Stimulated activated CD8-positive, alpha-beta memory T cell treated with anti-CD3 and anti-CD28 coated beads, Interleukin-2, amount 100 ng/mL, for 1 hour (primary cell): Measurements from ENCODE around the gene SH3PXD2A.
"Not testable (repeated sequence)": the region's sequence is repeated elsewhere in the genome, so short reads cannot be mapped to it uniquely, and the experiment has no call there.

Experiments used
- DNase-seq, 2 donors: peaks; one replicate each; pipeline ENCODE4 v3.0.0-alpha.2; 2020; ENCODE audit warnings: low read depth in 2 of 2

The SH3PXD2A gene

GRCh38 chr10:103666087-103666761, 189.2 kb downstream of the SH3PXD2A start:
- DNase-seq, result no peak

DNA sequence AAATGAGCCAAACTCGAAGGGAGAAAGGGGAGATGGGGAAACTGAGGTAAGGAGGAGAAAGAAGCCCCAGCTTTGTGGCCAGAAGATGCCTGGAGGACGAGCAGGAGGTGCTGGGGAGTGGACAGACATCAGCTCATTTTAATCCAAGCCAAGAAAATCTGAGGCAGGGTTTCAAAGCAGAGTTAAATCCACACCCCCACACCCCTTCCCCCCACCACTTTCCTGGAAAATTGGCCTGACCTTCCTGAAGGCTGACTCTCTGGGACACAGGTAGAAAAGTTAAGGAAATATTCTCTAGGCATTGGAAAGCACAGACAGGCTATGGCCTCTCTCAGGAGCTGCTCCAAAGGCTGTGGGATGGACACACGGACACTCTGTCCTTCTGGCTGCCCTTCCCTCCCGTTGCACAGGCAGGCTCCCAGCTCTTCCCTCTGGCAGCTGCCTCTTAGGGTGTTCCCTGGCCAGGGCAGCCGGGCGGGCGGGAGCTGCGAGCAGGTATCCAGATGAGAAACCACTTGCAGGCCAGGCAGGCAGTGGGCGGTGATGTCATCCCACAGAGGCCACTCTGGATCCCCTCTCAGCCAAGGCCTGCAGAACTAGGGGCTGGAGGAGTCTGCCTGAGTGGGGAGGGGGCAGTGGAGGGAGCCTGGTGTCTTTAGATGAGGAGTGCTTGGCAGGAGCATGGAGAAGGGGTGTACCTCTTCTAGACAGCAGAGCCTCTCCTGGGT, 190.1 kb downstream of the SH3PXD2A start:
- DNase-seq, result no peak

GRCh38 chr10:103663802-103664201, 191.6 kb downstream of the SH3PXD2A start:
- no peak for DNase-seq

GRCh38 chr10:103663236-103663635, 192.1 kb downstream of the SH3PXD2A start:
- no peak for DNase-seq

DNA sequence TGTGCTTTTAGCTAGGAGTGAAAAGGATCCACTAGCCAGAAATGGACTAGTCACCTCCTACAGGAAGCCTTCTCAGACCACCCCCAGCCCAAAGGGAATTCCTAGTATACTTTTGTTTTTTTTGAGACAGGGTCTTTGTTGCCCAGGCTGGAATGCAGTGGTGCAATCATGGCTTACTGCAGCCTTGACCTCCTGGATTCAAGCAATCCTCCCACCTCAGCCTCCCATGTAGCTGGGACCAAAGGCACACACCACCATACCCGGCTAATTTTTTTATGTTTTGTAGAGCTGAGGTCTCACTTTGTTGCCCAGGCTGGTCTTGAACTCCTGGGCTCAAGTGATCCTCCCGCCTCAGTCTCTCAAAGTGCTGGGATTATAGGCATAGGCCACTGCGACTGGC, 192.7 kb downstream of the SH3PXD2A start:
- not testable (repeated sequence) for DNase-seq

- DNase-seq, result no peak
These were observed 194.0 kb downstream of the SH3PXD2A start for GRCh38 chr10:103661198-103661950.

- DNase-seq, result no peak
These were observed 194.8 kb downstream of the SH3PXD2A start for GRCh38 chr10:103660364-103661197.

DNA sequence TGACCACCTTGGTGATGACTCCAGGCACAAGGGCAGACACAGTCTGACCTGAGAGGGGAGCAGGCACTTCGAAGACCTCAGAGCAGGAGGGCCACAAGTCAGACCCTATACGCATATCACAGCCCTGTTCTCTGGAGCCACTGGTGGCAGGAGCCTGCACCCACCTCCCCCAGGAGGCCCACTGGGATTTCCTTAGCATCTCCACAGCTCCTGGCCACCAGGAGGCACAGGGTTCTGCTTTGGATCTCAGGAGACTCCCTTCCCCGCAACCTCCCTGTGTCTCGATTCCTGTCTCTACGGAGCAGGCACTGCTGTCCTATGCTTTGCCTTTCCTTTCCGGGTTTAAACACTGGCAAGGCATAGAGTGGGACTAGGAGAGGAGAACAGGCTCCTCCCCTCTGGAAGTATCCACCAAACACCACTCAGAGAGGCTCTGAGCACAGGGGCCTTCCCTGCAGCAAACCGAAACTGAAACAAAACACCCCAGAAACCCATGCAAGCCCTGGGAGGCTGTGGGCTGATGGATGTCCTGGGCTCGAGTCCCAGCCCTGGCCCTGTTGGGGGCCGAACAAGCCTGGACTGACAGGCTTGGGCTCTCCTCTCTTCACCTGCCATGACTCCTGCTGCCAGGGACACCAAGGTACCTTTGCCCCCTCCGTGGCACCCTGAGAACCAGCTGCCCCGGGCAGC, 195.6 kb downstream of the SH3PXD2A start:
- DNase-seq, result peak; percentile 10 to 24

DNA sequence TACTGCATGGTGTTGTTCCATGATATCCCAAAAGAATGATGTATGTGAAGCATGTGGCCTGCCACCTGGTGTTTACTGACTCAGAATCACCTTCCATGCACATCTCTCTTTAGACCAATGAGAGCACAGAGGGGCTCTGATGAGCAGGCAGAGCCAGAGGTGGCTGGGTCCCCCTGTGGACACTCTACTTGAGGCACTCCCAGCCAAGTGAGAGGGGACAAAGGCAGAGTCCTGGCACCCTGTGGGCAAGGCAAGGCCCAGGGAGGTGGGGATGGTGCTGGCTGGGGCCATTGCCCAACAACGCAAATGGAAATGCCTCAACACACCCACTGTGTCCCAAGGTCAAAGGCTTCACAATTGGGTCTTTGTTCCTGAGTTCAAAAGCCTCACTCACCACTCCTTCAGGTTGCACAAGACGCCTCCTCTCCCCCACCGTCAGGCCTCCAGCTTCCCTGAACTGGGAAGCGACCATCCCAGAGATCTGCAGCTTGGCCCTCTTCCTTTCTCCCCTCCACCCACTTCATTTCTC, 197.3 kb downstream of the SH3PXD2A start:
- DNase-seq, result no peak

- DNase-seq, result no peak
These were observed 198.2 kb downstream of the SH3PXD2A start for GRCh38 chr10:103657061-103657591.

GRCh38 chr10:103654925-103655324, 200.5 kb downstream of the SH3PXD2A start:
- no peak for DNase-seq

DNA sequence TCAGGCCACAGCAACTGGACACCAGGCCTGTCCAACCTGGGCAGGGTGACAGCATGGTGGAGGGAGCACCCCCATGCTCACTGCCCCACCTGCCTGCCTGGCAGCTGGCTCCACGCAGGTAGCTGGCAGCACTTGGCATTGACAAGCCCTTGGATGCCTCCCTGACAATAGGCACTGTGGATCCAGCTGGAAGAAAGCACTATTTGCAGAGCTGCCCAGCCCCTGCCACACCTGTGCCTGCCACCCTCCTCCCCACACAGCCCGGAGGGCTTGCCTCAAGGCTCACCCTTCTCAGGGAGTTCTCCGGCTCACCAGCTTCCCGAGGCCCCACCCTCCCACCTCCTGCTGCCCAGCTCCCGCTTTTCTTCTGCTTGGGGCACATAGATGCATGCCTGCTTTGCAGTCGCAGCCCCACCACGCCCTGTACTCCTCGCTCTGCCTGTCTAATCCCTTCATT, 201.8 kb downstream of the SH3PXD2A start:
- no peak for DNase-seq

DNA sequence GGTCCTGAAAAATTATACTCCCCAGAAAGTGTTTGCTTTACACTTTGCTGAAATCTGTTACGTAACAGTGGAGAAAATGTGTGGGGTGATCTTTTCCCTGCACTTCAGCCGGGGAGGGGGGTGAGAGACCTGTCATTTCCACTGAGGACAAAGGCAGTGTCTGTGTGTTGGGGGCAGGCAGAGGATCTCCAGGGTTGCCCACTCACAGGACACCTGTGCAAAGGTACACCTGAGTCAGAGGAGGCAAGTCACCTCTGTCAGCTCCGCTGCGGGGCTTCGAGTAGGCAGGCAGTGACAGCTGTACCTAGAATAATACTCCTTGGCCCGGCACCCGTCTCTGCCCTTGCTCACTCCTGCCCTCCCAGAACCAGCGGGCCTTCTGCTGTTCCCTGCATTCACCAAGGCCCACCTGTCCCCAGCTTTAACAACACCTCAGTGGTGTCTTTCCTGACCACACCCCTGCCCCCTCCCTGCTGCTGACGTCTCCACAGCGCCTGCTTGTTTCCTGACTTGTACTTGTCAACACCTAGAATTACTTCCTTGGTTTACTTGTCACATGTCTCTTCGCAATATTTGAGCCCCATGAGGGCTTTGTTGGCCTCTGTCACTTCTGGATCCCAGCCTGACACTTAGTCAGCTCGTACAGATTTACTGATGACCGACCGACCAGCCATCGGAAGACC, 202.6 kb downstream of the SH3PXD2A start:
- no peak for DNase-seq

DNA sequence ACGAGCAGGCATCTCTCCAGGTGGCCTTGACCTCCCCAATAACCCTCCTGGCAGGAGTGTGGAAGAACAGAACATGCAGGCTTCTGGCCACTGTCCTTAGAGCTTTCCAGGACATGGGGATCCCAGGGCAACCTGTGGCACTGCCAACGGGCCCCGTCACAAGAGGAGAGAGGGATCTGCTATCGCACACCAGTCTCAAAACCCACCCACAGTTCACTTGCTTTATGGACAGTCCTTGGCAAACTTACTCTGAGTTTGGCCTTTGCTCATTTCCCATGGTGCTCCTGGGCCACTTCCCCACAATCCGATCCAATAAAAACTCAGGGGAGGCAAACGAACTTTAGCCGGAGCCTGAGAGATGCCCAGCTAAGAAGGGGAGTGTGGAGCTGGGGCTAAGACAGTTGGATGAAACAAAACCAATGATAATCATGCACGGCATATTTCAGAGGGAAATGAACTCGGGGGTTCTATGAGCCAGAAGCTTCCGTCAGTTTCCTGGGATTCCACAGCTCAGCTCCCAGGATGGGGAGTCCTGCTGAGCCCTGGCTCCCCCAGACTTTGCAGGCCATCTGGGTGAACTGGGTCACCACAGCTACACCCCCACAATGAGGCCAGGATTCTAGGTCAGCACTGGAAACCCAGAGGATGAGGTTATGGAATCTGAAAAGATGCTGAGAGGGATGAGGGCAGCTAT, 203.4 kb downstream of the SH3PXD2A start:
- no peak for DNase-seq

- DNase-seq, result no peak
These were observed 204.0 kb downstream of the SH3PXD2A start for GRCh38 chr10:103651333-103651732.

GRCh38 chr10:103649654-103650423, 205.5 kb downstream of the SH3PXD2A start:
- DNase-seq, result no peak

DNA sequence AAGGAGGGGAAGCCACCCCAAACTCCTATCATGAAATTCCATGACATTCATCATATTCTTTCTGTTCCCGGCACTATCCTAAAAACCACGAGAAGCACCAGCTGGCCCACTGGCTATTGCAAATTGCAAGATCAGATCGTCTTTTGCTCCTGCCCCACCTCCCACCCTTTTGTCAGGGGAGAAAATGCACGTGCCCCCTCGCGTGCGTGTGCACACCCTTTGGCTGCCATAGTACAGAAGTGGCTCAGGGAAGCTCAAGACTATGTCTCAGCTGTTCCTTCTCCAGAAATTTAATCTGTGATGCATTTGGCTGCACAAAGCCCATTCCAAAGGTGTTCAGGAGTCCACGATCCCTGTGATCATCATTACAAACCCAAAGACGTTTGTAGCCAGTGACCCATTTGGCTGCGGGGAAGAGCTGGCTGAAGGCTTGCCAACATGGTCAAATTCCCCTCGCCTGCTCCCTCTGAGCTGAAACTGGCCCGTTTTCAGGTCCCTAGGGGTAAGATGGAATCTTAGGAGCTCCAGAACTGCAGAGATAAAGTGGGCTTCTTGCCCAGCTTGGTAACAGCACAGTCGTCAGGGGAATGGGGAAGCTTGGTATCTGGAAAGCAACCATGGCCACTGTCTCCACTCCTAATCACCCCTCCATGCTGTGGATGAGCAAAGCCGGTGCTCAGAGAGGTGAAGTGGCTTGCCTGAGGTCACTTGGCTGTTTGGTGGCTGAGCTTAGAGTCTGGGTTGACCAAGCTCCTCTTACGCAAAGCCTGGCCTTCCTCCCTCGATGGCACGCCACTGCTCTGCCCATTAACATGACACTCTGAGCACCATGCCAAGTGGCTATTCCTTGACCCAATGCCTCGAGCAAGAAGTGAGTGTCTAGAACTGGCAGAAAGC, 206.5 kb downstream of the SH3PXD2A start:
- no peak for DNase-seq

- DNase-seq, result no peak
These were observed 207.1 kb downstream of the SH3PXD2A start for GRCh38 chr10:103648251-103648635.
